Memory B cell (primary cell): ENCODE results near the gene AGBL4.

Experiments used
- ATAC-seq: fragments of 150-1000 bp; cut with Tn5 transposase; 2 replicates; pipeline ENCODE4 v1.10.0; 2021; ENCODE audit warnings: low read depth, mild to moderate bottlenecking, moderate library complexity
- DNase-seq, 2 donors: peaks; one replicate each; pipeline ENCODE4 v3.0.0; 2022; ENCODE audit warnings: low spot score in 2 of 2
- H3K27ac Mint-ChIP-seq: one replicate; pipeline ENCODE4 v1.8.0; 2022; ENCODE audit warnings: mild to moderate bottlenecking, moderate library complexity, mixed read lengths
- H3K27me3 Mint-ChIP-seq: one replicate; pipeline ENCODE4 v1.8.0; 2022; ENCODE audit warnings: mixed read lengths
- H3K36me3 Mint-ChIP-seq: one replicate; pipeline ENCODE4 v1.8.0; 2022; ENCODE audit warnings: mild to moderate bottlenecking, mixed read lengths
- H3K4me1 Mint-ChIP-seq: one replicate; pipeline ENCODE4 v1.8.0; 2022; ENCODE audit warnings: mixed read lengths
- H3K4me3 Mint-ChIP-seq: one replicate; pipeline ENCODE4 v1.8.0; 2022; ENCODE audit warnings: mild to moderate bottlenecking, moderate library complexity, mixed read lengths
- H3K9me3 Mint-ChIP-seq: one replicate; pipeline ENCODE4 v1.8.0; 2022; ENCODE audit warnings: mixed read lengths

AGBL4 gene

GRCh38 chr1:48889082-48889481 is 1134.7 kb downstream of the AGBL4 start:
- H3K9me3 Mint-ChIP-seq: peaks cover 4% of the 10 kb centered on the region
- peaks cover 6% of the 10 kb centered on the region for H3K4me1 Mint-ChIP-seq
- peaks cover 4% of the 10 kb centered on the region for H3K36me3 Mint-ChIP-seq
- ATAC-seq: no peak
- no peak overlapping the region for H3K4me3 Mint-ChIP-seq
- H3K27me3 Mint-ChIP-seq: peaks cover 17% of the 10 kb centered on the region
- peak overlapping the region; percentile 20 for H3K27ac Mint-ChIP-seq
- DNase-seq: no peak

GRCh38 chr1:48887796-48888195 is 1136.0 kb downstream of the AGBL4 start:
- ATAC-seq: no peak
- no peak for DNase-seq
- H3K4me3 Mint-ChIP-seq: no peak overlapping the region
- peaks cover 2% of the 10 kb centered on the region for H3K9me3 Mint-ChIP-seq
- peaks cover 6% of the 10 kb centered on the region for H3K4me1 Mint-ChIP-seq
- peaks cover under 1% of the 10 kb centered on the region for H3K36me3 Mint-ChIP-seq
- peaks cover 16% of the 10 kb centered on the region for H3K27me3 Mint-ChIP-seq
- no peak overlapping the region for H3K27ac Mint-ChIP-seq

GRCh38 chr1:48882020-48882419 is 1141.7 kb downstream of the AGBL4 start:
- H3K27ac Mint-ChIP-seq: no peak overlapping the region
- H3K4me3 Mint-ChIP-seq: no peak overlapping the region
- H3K4me1 Mint-ChIP-seq: no peaks in the 10 kb centered on the region
- no peak for DNase-seq
- peaks cover 5% of the 10 kb centered on the region for H3K27me3 Mint-ChIP-seq
- no peak for ATAC-seq
- H3K36me3 Mint-ChIP-seq: no peaks in the 10 kb centered on the region
- H3K9me3 Mint-ChIP-seq: no peaks in the 10 kb centered on the region

- H3K36me3 Mint-ChIP-seq: no peaks in the 10 kb centered on the region
- H3K9me3 Mint-ChIP-seq: no peaks in the 10 kb centered on the region
- no peak overlapping the region for H3K4me3 Mint-ChIP-seq
- no peaks in the 10 kb centered on the region for H3K4me1 Mint-ChIP-seq
- no peak overlapping the region for H3K27ac Mint-ChIP-seq
- ATAC-seq: no peak
- peaks cover 5% of the 10 kb centered on the region for H3K27me3 Mint-ChIP-seq
- no peak for DNase-seq
Measured at GRCh38 chr1:48878191-48878940, 1145.4 kb downstream of the AGBL4 start.

GRCh38 chr1:48876330-48876785 is 1147.4 kb downstream of the AGBL4 start:
- H3K4me1 Mint-ChIP-seq: no peaks in the 10 kb centered on the region
- no peak overlapping the region for H3K27ac Mint-ChIP-seq
- peaks cover 6% of the 10 kb centered on the region for H3K27me3 Mint-ChIP-seq
- no peak for DNase-seq
- no peaks in the 10 kb centered on the region for H3K9me3 Mint-ChIP-seq
- H3K36me3 Mint-ChIP-seq: no peaks in the 10 kb centered on the region
- H3K4me3 Mint-ChIP-seq: no peak overlapping the region
- ATAC-seq: no peak

- ATAC-seq (no peak), DNase-seq (no peak)
- H3K27me3 Mint-ChIP-seq: peaks cover 8% of the 10 kb centered on the region
- H3K36me3 Mint-ChIP-seq: no peaks in the 10 kb centered on the region
- no peak overlapping the region for H3K27ac Mint-ChIP-seq
- no peaks in the 10 kb centered on the region for H3K4me1 Mint-ChIP-seq
- no peak overlapping the region for H3K4me3 Mint-ChIP-seq
- H3K9me3 Mint-ChIP-seq: no peaks in the 10 kb centered on the region
Measured at GRCh38 chr1:48875552-48876329, 1148.0 kb downstream of the AGBL4 start.

- H3K27me3 Mint-ChIP-seq: peaks cover 8% of the 10 kb centered on the region
- DNase-seq (no peak), ATAC-seq (no peak)
- H3K9me3 Mint-ChIP-seq: no peaks in the 10 kb centered on the region
- H3K36me3 Mint-ChIP-seq: no peaks in the 10 kb centered on the region
- peaks cover 3% of the 10 kb centered on the region for H3K4me1 Mint-ChIP-seq
- H3K27ac Mint-ChIP-seq: no peak overlapping the region
- H3K4me3 Mint-ChIP-seq: no peak overlapping the region
Measured at GRCh38 chr1:48873944-48874343, 1149.8 kb downstream of the AGBL4 start.

GRCh38 chr1:48870596-48870995 is 1153.2 kb downstream of the AGBL4 start:
- no peak overlapping the region for H3K4me3 Mint-ChIP-seq
- ATAC-seq: peak; percentile 54
- DNase-seq: peak in 1 of 2 donors; percentile 11
- peak overlapping the region; percentile 1 for H3K27ac Mint-ChIP-seq
- H3K27me3 Mint-ChIP-seq: peaks cover 6% of the 10 kb centered on the region
- H3K36me3 Mint-ChIP-seq: no peaks in the 10 kb centered on the region
- H3K4me1 Mint-ChIP-seq: peaks cover 5% of the 10 kb centered on the region
- no peaks in the 10 kb centered on the region for H3K9me3 Mint-ChIP-seq

GRCh38 chr1:48869116-48869893 is 1154.4 kb downstream of the AGBL4 start:
- ATAC-seq: no peak
- Mint-ChIP-seq H3K27ac (no peak overlapping the region), H3K9me3 (no peaks in the 10 kb centered on the region), H3K27me3 (peaks cover 6% of the 10 kb centered on the region), H3K4me1 (peaks cover 5% of the 10 kb centered on the region), H3K36me3 (no peaks in the 10 kb centered on the region), H3K4me3 (no peak overlapping the region)
- DNase-seq: no peak

GRCh38 chr1:48864913-48865312 is 1158.8 kb downstream of the AGBL4 start:
- peaks cover 5% of the 10 kb centered on the region for H3K36me3 Mint-ChIP-seq
- DNase-seq: no peak
- H3K4me3 Mint-ChIP-seq: no peak overlapping the region
- peaks cover 2% of the 10 kb centered on the region for H3K4me1 Mint-ChIP-seq
- peaks cover 15% of the 10 kb centered on the region for H3K9me3 Mint-ChIP-seq
- H3K27ac Mint-ChIP-seq: no peak overlapping the region
- peaks cover 3% of the 10 kb centered on the region for H3K27me3 Mint-ChIP-seq
- ATAC-seq: no peak

GRCh38 chr1:48859456-48859855 is 1164.3 kb downstream of the AGBL4 start:
- no peak for ATAC-seq
- Mint-ChIP-seq H3K9me3 (peaks cover 16% of the 10 kb centered on the region), H3K27ac (no peak overlapping the region), H3K27me3 (peaks cover 6% of the 10 kb centered on the region), H3K4me1 (no peaks in the 10 kb centered on the region), H3K36me3 (peaks cover 5% of the 10 kb centered on the region), H3K4me3 (no peak overlapping the region)
- DNase-seq: no peak

GRCh38 chr1:48858200-48858920 is 1165.4 kb downstream of the AGBL4 start:
- no peak for ATAC-seq
- H3K36me3 Mint-ChIP-seq: peaks cover 5% of the 10 kb centered on the region
- H3K9me3 Mint-ChIP-seq: peaks cover 16% of the 10 kb centered on the region
- H3K27ac Mint-ChIP-seq: no peak overlapping the region
- no peak overlapping the region for H3K4me3 Mint-ChIP-seq
- H3K27me3 Mint-ChIP-seq: peaks cover 6% of the 10 kb centered on the region
- no peaks in the 10 kb centered on the region for H3K4me1 Mint-ChIP-seq
- no peak for DNase-seq

- Mint-ChIP-seq H3K36me3 (no peaks in the 10 kb centered on the region), H3K27me3 (no peaks in the 10 kb centered on the region), H3K4me1 (peaks cover 2% of the 10 kb centered on the region), H3K27ac (no peak overlapping the region), H3K4me3 (no peak overlapping the region), H3K9me3 (no peaks in the 10 kb centered on the region)
- no peak for ATAC-seq
- no peak for DNase-seq
Measured at GRCh38 chr1:48853006-48853405, 1170.7 kb downstream of the AGBL4 start.
